HG03457 (cell line): ENCODE measurements around the gene PRTN3.
"Not testable (repeated sequence)": the region's sequence is repeated elsewhere in the genome, so short reads cannot be mapped to it uniquely, and the experiment has no call there.

ENCODE experiments used
- ATAC-seq: cut with Tn5 transposase; IDR thresholded peaks from one replicate; pipeline ENCODE4 v1.9.1; 2021; ENCODE audit warnings: moderate number of reproducible peaks; ENCODE audit not compliant: unreplicated experiment

The PRTN3 gene

DNA sequence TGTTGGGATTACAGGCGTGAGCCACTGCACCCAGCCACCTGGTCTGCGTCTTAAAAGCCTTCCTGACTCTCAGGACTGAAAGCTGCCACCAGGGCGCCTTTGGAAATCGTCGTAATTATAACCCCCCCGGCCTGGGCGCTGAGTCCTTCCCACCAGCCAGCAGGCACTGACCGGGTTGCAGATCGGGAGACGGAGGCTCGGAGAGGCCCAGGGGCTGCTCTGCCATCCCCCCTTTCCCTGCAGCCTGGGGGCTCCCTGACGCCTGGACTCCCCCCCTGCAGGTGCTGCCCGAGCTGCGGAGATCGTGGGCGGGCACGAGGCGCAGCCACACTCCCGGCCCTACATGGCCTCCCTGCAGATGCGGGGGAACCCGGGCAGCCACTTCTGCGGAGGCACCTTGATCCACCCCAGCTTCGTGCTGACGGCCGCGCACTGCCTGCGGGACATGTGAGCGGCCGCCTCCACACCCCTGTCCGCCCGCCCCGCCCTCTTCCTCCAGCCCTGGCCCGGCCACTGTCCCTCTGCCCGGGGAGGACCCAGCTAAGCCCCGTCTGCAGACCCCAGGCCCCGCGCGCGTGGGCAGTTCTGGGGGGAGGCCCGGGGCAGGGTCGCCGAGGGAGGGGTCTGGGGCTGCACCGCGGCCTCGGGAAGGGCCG, 2.5 kb downstream of the PRTN3 start:
- no peak for ATAC-seq

DNA sequence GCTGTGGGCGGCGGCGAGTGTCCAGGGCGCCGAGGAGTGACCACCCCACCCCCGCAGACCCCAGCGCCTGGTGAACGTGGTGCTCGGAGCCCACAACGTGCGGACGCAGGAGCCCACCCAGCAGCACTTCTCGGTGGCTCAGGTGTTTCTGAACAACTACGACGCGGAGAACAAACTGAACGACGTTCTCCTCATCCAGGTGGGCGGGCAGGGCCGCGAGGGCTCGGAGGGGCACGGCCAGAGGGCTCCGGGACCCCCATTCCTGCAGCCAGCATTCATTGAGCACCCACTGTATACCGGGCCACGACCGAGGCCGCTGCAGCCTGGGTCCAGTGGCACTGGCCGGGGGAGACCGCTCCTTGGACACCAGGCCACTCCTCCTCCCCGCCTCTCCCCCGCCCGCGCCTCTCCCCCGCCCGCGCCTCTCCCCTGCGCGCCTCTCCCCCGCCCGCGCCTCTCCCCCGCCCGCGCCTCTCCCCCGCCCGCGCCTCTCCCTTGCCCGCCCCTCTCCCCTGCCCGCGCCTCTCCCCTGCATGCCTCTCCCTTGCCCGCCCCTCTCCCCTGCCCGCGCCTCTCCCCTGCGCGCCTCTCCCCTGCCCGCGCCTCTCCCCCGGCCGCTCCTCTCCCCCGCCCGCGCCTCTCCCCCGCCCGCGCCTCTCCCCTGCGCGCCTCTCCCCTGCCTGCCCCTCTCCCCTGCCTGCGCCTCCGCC, 3.2 kb downstream of the PRTN3 start:
- ATAC-seq, result no peak

DNA sequence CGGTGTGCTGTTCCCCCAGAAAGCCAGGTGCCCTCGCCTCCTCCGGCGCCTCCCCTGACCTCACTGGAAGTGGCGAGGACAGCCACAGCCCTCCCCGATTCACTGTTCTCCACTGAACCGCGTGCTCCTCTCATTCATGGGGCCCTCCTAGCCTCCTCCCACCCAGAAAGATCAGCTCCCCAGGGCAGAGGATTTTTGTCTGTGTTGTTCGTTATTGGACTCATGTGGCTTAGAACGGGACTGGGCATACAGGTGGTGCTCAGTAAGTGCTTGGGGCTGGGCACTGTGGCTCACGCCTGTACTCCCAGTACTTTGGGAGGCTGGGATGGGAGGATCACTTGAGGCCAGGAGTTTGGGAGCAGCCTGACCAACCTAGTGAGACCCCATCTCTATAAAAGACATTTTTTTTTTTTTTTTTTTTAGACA, 3.8 kb downstream of the PRTN3 start:
- no peak for ATAC-seq

DNA sequence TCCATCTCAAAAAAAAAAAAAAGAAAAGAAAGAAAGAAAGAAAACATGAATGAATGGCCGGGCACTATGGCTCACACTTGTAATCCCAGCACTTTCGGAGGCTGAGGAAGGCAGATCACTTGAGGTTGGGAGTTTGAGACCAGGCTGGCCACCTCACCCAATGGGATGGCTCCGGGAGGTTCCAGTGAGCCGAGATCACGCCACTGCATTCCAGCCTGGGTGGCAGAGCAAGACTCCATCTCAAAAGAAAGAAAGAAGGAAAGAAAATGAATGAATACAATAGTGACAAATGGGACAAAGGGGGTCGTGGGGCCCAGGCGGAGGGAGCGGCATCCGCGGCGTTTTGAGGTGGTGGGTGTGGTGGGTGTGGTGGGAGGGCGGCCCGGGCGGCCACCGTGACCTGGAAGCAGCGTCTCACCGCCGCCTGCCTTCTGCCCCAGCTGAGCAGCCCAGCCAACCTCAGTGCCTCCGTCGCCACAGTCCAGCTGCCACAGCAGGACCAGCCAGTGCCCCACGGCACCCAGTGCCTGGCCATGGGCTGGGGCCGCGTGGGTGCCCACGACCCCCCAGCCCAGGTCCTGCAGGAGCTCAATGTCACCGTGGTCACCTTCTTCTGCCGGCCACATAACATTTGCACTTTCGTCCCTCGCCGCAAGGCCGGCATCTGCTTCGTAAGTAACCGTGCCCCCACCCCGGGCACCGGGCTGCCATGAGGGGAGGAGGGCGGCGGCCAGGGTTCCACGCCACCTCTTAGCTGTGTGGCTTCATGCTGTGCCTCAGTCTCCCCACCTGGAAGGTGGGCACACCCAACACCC, 5.1 kb downstream of the PRTN3 start:
- no peak for ATAC-seq

DNA sequence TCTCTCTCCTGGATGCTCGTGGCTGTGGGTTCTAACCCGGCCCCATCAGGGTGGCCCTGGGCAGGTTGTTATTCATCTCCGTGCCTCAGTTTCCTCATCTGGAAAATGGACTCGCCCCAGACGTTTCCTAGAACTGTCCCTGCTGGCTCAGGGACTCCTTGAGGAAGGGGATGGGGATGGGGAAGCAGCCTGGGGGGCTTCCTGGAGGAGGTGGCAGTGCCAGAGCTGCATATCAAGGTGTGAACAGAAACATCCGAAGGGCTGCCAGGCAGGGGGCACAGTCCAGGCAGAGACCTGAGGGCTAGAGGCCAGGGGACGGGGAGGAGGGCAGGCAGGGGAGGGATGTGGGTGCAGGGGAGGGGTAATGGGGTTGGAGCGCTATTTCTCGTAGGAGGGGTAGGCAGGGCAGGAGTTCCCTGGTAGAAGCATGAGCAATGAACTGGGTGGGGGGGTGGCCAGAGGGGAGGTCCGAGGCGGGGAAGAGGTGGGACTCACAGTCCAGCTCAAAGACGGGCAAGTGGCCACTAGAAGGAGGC, 7.7 kb downstream of the PRTN3 start:
- no peak for ATAC-seq

DNA sequence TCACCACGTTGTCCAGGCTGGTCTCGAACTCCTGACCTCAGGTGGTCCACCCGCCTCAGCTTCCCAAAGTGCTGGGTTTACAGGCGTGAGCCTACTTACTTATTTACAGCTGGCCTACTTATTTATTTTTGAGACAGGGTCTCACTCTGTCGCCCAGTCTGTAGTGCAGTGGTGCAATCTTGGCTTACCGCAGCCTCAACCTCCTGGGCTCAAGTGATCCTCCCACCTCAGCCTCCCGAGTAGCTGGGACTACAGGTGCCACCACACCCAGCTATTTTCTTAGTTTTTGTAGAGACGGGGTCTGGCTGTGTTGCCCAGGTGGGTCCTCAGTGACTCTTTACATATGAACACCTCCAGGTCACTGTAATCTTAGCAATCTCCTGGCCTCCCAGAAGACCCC, 8.4 kb downstream of the PRTN3 start:
- ATAC-seq, result not testable (repeated sequence)

DNA sequence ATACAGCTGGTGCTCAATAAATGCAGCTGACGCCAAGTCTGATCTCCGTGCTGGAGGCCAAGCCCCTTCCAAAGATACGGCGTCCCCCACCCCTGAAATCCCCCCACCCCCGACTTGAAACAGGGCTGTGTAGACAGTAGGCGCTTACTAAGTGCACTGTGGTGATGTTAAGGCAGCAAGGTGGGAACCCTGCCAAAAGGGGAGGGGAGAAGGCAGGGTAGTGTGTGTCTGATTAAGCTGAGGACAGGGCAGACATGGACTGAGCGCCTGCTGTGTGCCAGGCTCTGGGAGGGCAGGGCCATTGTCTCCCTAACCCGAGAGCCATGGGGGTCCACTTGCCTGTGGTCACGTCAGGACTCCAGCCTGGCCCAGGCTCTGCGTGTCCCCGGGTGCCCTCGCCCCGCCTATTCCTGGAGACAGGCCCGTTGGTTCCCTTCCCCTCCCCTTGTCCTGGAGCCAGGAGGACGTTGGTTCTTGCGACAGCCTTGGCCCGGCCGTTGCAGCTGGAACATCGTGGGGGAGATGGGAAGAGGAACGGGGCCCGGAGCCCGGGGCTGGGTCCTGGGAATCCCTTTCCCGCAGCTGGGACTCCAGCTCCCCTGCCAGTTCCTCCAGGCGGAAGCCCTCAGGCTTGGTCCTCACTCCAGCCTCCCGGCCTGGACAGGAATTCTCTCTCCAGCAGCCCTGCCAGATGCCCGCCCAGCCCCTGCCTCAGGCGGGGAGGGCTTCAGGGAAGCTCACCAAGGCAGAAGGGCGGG, 9.6 kb downstream of the PRTN3 start:
- ATAC-seq, result no peak

DNA sequence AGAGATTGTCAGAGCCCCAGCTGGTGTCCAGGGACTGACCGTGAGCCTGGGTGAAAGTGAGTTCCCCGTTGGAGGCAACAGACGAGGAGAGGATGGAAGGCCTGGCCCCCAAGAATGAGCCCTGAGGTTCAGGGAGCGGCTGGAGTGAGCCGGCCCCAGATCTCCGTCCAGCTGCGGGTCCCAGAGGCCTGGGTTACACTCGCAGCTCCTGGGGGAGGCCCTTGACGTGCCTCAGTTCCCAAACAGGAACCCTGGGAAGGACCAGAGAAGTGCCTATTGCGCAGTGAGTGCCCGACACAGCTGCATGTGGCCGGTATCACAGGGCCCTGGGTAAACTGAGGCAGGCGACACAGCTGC, 10.2 kb downstream of the PRTN3 start:
- ATAC-seq, result no peak

DNA sequence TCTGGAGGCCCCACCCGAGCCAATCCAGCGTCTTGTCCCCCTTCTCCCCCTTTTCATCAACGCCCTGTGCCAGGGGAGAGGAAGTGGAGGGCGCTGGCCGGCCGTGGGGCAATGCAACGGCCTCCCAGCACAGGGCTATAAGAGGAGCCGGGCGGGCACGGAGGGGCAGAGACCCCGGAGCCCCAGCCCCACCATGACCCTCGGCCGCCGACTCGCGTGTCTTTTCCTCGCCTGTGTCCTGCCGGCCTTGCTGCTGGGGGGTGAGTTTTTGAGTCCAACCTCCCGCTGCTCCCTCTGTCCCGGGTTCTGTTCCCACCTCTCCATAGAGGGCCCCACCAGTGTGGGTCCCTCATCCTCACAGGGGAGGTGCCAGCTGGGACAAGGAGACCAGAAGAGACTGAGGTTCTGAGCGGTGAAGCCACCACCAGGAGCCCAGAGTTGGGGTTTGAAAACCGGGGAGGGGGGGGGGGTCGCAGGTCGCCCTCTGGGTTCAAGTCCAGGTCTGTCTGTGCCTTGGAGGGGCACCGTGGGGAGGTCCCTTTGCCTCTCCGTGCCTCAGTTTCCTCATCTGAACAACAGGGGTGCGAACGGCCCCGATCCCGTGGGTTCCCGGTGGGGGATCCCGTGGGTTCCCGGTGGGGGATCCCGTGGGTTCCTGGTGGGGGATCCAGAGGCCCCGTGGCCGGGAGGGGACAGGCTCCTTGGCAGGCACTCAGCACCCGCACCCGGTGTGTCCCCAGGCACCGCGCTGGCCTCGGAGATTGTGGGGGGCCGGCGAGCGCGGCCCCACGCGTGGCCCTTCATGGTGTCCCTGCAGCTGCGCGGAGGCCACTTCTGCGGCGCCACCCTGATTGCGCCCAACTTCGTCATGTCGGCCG, 11.6 kb downstream of the PRTN3 start, which contains the start of gene ELANE:
ELANE (plus strand) TSS at position 168 of the 878 bp plus-strand sequence; CDS start at position 194, 26 bp downstream.
- ATAC-seq, result no peak

DNA sequence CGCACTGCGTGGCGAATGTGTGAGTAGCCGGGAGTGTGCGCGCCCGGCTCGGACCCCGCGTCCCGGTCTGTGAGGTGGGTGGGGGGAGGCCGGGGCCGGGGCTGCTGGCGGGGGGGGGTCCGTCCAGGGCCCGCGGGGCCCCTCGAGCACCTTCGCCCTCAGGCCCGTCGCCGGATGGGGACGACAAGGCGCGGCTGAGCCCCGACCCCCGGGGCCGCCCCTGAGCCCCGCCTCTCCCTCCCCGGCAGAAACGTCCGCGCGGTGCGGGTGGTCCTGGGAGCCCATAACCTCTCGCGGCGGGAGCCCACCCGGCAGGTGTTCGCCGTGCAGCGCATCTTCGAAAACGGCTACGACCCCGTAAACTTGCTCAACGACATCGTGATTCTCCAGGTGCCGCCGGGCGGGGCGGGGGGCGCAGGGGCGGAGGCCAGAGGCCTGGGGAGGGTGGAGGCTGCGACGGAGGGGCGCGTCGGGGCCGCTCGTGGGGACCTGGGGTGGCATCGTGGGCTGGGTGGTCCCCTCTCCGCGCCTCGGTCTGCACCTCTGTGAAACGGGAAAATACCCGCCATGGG, 12.3 kb downstream of the PRTN3 start:
- ATAC-seq, result no peak

DNA sequence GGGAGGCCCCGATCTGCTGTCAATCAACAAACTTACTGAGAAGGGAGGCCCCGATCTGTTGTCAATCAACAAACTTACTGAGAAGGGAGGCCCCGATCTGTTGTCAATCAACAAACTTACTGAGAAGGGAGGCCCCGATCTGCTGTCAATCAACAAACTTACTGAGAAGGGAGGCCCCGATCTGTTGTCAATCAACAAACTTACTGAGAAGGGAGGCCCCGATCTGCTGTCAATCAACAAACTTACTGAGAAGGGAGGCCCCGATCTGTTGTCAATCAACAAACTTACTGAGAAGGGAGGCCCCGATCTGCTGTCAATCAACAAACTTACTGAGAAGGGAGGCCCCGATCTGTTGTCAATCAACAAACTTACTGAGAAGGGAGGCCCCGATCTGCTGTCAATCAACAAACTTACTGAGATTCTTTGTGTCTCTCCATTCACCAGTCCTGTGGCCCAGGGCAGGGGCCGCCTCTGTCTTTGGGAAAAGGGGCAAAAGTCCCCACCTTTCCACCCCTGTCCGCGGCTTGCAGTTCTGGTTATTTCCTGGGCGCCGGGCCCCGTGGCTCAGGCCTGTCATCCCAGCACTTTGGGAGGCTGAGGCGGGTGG, 12.9 kb downstream of the PRTN3 start:
- ATAC-seq, result not testable (repeated sequence)

DNA sequence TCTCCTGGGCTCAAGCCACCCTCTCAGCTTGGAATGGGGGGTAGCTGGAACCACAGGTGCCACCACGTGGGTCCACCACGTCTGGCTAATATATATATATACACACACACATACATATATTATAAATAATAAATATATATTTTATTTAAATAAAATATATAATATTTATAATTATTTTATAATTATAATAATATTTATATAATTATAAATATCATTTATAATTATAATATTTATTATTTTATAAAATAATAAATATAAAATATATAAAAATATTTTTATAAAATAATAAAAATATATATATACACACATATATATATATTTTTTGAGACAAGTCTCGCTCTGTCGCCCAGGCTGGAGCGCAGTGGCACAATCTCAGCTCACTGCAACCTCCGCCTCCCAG, 13.8 kb downstream of the PRTN3 start:
- no peak for ATAC-seq

DNA sequence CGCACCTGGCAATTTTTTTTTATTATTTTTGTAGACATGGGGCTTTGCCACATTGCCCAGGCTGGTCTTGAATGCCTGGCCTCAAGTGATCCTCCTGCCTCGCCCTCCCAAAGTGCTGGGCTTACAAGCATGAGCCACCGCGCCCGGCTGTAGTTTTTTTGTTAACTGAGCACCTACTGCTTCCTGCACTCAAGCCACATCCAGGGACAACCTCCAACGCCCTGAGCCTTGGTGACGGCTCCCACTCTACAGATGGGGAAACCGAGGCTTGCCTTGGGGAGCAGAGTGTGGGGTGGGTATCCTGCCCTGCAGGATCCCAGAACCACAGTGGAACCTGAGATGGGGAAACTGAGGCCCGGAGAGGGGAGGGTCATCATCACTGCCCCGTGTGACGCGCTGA, 14.3 kb downstream of the PRTN3 start:
- ATAC-seq, result no peak

DNA sequence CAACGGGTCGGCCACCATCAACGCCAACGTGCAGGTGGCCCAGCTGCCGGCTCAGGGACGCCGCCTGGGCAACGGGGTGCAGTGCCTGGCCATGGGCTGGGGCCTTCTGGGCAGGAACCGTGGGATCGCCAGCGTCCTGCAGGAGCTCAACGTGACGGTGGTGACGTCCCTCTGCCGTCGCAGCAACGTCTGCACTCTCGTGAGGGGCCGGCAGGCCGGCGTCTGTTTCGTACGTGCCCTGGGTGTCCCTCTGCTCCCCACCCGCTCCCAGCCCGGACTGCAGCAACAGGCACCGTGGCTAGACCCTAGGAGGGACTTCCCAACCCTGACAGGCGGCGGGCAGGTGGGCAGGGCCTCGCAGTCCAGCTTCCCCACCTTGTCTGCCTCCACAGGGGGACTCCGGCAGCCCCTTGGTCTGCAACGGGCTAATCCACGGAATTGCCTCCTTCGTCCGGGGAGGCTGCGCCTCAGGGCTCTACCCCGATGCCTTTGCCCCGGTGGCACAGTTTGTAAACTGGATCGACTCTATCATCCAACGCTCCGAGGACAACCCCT, 14.8 kb downstream of the PRTN3 start:
- no peak for ATAC-seq

DNA sequence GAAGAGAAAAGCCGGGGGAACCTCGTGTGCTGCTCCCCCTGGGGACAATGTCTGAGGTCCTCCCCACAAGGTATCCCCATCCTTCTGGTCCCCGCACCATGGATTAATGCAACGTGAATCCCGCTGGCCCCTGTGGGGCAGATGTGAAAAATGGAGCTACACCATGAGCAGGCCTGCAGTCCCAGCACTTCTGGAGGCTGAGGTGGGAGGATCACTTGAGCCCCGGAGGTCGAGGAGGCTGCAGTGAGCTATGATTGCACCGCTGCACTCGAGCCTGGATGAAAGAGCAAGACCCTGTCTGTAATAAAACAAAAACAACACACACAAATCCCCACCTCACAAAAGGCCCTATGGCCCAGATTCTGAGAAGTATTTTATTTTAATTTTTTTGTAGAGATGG, 17.5 kb downstream of the PRTN3 start:
- ATAC-seq, result no peak

DNA sequence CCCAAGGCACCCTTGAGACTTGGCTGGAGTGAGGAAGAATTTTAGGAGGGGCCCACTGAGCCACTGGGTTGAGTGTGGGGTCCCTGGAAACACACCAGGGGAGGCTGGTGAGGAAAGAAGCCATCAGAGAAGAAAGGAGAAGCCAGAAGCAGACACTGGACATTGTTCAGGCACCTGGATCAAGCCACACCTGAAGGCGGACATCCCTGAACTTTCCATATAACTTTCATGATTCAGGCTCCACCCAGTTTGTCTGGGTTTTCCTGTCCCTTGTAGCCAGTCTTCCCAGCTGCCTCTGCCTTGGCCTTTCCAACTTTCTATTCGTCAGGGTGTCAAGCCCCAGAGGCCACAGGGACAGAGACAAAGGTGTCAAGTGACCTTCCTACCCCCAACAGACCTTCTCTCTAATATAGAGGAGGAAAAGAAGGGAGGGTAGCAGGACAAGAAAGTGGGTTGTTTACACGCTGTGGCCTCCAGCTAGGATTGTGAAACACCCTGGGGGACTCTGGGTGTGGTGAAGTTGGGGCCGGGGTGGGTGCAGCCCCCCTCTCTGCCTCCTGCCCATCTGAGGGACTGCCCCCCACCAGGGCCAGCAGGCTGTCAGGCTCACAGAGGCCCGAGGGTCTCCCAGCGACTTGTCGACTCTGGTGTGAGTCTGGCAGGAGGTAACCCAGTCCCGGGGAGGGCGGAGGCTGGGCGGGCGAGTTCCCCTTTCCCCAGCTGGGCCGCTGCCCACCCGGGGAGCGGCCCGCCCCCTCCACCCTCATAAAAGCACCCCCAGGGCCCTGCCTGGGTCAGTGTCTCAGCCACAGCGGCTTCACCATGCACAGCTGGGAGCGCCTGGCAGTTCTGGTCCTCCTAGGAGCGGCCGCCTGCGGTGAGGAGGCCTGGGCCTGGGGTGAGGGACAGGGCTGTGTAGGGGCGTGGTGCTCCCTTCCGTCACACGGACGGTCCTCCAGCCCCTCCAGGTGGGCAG, 18.4 kb downstream of the PRTN3 start, which contains the start of gene CFD:
CFD (plus strand) TSS at position 797 of the 976 bp plus-strand sequence; CDS start at position 823, 26 bp downstream.
- ATAC-seq, result no peak

DNA sequence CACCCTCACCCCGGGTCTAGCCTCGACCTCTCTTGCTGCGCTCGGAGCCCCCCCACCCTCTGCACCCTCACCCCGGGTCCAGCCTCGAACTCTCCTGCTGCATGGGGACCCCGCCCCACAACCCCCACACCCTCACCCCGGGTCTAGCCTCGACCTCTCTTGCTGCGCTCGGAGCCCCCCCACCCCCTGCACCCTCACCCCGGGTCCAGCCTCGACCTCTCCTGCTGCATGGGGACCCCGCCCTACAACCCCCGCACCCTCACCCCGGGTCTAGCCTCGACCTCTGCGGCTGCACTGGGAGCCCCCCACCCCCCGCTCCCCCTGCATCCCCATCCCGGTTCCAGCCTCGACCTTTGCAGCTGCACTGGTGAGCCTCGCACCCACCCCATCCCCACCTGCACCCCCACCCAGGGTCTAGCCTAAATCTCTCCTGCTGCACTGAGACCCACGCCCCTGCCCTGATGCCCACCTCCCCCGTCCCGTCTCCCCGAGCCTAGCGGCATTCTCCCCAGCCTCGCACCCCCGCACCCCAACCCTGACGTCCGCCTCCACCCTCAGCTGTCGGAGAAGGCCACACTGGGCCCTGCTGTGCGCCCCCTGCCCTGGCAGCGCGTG, 20.4 kb downstream of the PRTN3 start:
- ATAC-seq, result no peak
